Right lobe of liver (tissue), 4 donors: ENCODE measurements around the gene GMDS.

Experiments
- POLR2A ChIP-seq: fragments of 450-650 bp; IDR thresholded peaks from one replicate; pipeline ENCODE4 v1.6.1; 2017; ENCODE audit warnings: antibody characterized with exemption, mild to moderate bottlenecking
- TF ChIP-seq, protein P1 (sequence below), 4 donors: fragments of 200-600 bp in 3 of 4; fragments of 450-650 bp in 1 of 4; IDR thresholded peaks; one replicate each; pipeline versions ENCODE4 v1.5.1 to v1.8.0; 2016 to 2022; ENCODE audit warnings: antibody characterized with exemption in 4 of 4, mild to moderate bottlenecking in 2 of 4
- donor health status: DM: no; HTN: no; CAD: no.
- donor health status: DM: no; HTN: no; CAD: no.
- donor health status: DM: no; HTN: yes; CAD: no.

DNA sequence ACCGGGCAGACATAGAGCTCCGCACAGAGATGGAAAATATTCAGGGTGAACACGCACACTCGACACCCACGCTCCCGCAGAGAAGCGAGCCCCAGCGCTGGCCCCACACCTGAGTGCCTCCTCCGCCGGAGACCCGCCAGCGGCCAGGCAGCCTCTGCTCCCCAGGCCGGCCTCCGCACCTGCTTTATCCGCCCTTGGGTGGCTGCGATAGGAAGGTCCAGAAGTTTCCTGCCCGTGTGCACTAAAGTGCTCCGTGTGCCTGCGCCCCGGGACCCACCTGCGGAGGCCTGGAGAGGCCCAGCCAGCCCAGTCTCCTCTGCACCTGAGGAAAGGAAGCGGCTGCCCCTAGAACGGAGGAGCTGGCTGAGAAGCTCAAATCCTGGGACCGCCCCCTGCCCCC lies 646.5 kb downstream of the GMDS start:
- TF ChIP-seq POLR2A = no peak
- TF ChIP-seq, protein P1, sequence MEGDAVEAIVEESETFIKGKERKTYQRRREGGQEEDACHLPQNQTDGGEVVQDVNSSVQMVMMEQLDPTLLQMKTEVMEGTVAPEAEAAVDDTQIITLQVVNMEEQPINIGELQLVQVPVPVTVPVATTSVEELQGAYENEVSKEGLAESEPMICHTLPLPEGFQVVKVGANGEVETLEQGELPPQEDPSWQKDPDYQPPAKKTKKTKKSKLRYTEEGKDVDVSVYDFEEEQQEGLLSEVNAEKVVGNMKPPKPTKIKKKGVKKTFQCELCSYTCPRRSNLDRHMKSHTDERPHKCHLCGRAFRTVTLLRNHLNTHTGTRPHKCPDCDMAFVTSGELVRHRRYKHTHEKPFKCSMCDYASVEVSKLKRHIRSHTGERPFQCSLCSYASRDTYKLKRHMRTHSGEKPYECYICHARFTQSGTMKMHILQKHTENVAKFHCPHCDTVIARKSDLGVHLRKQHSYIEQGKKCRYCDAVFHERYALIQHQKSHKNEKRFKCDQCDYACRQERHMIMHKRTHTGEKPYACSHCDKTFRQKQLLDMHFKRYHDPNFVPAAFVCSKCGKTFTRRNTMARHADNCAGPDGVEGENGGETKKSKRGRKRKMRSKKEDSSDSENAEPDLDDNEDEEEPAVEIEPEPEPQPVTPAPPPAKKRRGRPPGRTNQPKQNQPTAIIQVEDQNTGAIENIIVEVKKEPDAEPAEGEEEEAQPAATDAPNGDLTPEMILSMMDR (IDR thresholded peaks at IDR 0.05) = no peak
